ENCODE measurements around the gene TOMM34. TPM values are rescaled to one million over a fixed set of nuclear protein-coding genes. Genes with fewer than 3 reads are reported as not detected.
A peak's percentile ranks its signal among the peaks of the same experiment; 100 is the strongest.

Gene TOMM34, protein sequence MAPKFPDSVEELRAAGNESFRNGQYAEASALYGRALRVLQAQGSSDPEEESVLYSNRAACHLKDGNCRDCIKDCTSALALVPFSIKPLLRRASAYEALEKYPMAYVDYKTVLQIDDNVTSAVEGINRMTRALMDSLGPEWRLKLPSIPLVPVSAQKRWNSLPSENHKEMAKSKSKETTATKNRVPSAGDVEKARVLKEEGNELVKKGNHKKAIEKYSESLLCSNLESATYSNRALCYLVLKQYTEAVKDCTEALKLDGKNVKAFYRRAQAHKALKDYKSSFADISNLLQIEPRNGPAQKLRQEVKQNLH
- total RNA-seq = 24.8 and 27.4 TPM in 2 replicates

DNA sequence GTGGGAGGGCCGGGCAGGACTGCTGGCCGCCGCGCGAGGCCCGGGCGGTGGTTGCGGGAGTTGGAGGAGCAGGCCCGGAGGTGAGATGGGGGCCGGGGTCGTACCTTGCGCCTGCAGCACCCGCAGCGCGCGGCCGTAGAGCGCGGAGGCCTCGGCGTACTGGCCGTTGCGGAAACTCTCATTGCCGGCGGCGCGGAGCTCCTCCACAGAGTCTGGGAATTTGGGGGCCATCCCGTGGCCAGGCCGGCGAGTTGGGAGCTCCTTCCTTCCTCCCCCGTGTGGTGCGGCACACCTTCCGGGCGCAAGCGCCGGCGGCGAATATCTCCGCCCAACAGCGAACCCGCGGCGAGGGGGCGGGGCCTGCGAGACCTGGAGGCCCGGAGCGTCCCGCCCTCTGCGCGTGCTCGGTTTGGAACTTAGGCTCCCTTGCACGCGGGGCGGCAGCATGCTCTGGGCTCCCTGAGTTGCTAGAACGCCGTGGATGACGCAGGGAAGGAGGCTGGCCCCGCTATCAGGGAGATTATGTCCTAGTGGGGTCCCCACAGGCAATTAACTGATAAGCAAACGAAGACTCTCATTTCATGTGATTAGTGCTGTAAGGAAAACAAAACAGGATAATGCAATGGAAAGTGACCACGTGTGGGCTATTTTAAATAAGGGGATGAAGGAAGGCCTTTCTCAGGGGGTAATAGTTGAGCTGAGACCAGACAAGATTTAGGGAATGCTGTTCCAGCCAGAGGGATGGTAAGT lies at the start of gene TOMM34:
TOMM34 (minus strand) TSS at position 295 of the 750 bp plus-strand sequence; CDS start at position 231, 64 bp downstream.
- DNase-seq (ENCODE audit: low read depth) = peak; percentile 71

DNA sequence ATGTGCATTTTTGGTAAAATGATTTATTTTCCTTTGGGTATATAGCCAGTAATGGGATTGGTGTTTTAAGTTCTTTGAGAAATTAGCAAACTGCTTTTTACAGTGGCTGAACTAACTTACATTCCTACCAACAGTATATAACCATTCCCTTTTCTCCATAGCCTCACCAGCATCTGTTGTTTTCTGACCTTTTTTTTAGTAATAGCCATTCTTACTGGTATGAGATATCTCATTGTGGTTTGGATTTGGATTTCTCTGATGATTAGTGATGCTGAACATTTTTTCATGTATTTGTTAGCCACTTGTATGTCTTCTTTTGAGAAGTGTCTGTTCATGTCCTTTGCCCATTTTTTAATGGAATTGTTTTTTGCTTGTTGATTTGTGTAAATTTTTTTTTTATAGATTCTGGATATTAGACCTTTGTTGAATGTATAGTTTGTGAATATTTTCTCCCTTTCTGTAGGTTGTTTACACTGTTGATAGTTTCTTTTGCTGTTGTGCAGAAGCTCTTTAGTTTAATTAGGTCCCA lies 48.4 kb upstream of the TOMM34 start:
- no peak for DNase-seq (ENCODE audit: low read depth)

DNA sequence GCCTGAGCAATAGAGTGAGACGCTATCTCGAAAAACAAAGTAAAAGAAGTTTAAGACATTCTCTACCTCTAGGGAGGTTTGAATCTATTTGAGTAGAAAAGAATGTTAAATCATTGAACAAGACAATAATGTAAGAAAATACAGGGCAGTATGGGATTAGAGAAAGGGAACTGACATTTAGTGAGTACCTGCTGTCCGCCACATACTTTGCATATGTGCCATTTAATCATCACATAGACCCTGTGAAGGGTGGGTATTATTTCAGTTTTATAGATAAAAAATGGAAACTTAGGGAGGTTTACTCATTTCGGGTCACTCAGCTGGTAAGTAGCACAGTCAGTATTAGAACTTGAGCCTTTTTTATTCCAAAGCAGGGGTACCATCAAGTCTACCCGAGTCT lies 37.5 kb upstream of the TOMM34 start:
- no peak for DNase-seq (ENCODE audit: low read depth)

DNA sequence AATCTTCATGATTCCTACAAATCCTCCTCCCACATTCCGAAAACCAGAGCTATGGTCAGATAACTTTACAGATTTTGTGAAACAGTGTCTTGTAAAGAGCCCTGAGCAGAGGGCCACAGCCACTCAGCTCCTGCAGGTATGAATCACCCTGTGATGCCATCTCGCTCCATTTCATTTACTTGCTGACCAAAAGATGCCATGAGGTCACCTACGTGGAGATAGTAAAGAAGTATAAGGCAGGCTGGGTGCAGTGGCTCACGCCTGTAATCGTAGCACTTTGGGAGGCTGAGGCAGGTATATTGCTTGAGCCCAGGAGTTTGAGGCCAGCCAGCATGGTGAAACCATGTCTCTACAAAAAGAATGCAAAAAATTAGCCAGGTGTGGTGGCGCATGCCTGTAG lies 37.0 kb upstream of the TOMM34 start:
- DNase-seq (ENCODE audit: low read depth) = no peak

DNA sequence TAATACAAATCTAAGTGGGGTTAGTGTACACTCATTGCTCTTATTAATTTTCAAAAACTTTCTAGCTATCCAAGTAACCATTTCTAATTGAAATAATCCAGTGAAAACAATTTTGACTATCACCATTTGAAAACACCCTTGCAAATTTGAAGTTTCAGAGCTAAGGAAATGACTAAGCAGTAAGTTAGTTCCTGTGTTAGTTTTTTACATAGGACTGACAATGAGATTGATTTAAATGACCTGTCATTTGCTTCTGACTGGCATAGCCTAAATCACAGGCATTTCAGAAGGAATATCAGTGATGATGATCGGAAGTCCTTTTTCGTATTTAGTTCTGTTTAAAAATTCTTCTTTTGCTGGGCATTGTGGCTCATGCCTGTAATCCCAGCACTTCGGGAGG lies 33.1 kb upstream of the TOMM34 start:
- DNase-seq (ENCODE audit: low read depth) = peak; percentile 56

DNA sequence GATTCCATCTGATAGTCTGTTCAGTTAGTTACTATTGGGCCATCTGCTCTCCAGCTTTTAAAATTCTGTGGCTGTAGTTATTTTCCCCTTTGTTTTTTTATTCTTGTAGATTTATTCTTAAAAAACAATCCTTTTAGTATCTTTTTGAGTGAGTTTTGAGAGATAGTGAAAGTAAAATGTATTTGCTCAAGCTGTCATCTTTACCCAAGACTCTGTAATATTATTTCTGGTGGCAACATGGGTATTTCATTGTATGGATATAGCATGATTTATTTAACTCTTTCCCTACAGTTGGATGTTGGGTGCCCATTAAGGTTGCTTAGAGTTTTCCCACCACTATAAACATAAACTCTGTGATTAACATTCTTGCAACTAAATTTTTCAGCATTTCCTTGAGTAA lies 30.8 kb upstream of the TOMM34 start:
- DNase-seq (ENCODE audit: low read depth) = no peak

DNA sequence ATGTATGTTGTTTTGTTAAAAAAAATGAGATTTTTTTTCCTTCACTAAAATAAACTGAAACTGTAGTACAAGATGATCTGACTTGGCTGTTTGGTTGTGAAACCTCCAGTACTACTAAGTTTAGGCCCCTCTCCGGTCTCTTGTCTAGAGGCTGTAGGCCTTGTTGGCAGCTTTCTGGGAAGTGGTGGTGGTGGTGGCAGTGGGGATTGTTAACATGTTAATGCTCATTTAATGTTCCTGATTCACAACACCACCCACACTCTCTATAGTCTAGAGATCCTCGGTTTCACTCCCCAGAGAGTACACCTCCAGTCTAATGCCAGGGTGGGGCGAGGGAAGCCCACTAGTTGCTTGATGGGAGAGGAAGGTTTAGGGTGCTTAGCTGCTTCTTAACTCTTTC lies 30.2 kb upstream of the TOMM34 start:
- no peak for DNase-seq (ENCODE audit: low read depth)

DNA sequence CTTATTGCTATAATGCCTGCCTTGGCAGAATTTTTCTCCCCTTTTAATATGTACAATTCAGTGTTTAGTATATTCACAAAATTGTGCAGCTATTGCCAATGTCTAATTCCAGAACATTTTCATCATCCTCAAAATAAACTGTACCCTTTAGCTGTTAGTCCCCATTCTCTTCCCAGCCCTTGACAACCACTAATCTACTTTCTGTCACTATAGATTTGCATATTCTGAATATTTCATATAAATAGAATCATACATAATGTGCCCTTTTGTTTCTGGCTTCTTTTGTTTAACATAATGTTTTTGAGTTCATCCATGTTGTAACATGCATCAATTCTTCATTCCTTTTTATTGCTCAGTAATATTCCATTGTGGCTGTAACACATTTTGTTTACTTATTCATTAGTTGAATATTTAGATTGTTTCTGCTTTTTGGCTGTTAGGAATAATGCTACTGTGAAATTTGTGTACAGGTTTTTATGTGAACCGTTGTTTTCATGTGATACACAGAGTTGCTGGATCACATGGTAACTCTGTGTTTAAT lies 28.5 kb upstream of the TOMM34 start:
- no peak for DNase-seq (ENCODE audit: low read depth)

DNA sequence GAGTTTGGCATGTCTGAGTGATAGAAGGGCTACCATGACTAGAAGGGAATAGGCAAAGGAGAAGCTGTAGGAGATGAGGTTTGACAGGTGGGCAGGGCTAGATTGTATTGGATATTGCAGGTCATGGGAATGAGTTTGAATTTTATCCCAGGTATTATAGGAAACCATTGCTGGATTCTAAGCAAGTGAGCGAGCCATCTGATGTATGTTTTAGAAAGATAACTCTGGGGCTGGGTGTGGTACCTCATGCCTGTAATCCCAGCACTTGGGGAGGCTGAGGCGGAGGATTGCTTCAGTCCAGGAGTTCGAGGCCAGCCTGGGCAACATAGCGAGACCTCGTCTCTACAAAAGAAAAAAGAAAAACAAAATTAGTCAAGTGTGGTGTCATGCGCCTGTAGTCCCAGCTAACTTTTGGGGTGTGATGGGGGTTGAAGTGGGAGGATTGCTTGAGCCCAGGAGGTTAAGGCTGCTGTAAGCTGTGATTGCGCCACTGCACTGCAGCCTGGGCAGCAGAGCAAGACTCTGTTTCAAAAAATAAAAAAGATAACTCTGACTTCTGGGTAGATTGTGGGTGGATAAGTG lies 23.0 kb upstream of the TOMM34 start:
- DNase-seq (ENCODE audit: low read depth) = no peak

DNA sequence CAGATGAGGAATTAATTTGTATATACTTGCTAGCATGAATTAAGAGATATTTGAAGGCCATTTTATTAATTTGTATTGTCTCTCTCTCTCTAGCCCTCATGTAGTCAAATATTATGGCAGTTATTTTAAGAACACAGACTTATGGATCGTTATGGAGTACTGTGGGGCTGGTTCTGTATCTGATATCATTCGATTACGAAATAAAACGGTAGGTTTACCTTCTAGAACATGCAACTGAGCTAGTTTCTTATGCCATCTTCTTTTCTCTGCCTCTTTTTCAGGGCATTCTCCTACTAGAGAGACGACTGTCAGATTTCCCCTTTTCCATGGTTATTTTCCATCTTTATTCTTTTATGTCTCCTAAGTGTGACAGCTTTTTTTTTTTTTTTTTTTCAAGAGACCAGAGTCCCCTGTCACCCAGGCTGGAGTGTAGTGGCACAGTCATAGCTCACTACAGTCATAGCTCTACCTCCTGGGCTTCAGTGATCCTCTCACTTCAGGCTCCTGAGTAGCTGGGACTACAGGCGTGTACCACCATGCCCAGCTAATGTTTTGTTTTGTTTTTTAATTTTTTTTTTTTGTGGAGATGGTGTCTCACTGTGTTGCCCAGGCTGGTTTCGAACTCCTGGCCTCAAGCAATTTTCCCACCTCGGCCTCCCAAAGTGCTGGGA lies 21.7 kb upstream of the TOMM34 start:
- DNase-seq (ENCODE audit: low read depth) = no peak

DNA sequence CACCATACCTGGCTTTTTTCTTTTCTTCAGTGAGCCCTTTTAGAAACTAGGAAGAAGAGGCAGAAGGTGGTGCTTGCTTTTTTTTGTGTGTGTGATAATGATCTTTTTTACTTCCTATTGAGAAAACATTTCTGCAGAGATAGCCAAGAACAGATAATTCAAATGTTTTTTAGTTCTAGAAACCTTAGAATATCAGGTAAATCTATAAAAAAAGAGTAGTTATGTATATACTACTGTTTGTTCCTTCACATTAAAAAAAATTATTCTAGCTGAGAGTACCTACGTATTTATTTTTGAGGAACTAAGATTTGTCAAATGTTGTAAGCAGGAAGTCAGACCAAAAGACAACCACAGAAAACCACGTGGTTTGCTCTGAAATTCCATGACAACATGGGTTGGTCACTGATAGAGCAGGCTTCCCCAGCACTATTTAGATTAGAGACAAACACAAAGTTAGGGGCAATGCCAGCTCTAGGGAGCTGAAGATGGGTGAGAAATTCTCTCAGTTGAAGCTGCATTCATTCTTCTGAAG lies 19.0 kb upstream of the TOMM34 start:
- peak; percentile 43 for DNase-seq (ENCODE audit: low read depth)

DNA sequence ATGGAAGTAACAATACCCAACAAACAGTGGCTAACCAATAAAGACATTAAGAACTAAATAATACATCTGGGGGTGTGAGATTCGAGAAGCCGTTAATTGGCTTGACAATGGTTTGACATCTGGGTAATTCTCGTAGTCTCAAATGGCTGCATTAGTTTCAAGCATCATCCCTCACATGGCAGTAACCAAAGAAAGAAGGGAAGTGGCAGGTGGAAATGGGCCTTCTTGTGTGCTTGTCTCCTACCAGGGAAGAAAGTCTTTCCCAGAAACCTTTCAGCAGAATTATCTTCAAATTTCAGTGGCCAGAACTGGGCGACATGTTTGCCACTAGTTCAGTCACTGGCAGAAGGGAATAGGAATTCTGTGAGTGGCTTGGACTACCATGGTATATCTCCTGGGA lies 16.5 kb upstream of the TOMM34 start:
- DNase-seq (ENCODE audit: low read depth) = no peak

DNA sequence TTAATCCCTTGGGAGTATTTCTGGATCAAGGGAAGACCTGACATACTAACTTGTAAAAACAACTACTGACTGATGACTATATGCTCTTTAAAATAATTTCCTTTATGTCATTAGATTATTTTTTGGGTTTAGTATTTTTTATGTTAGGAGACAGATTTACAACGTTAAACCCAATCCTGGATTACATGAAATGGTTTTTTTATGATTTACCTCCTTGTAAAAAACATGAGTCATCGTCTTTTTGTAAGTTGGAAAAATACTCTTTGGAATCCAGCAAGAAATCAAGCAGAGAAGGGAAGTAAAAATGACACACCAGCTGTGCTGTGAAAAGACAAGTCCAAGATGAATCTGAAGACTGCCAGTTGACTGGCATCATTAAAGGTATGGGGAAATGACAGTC lies 12.9 kb upstream of the TOMM34 start:
- no peak for DNase-seq (ENCODE audit: low read depth)

DNA sequence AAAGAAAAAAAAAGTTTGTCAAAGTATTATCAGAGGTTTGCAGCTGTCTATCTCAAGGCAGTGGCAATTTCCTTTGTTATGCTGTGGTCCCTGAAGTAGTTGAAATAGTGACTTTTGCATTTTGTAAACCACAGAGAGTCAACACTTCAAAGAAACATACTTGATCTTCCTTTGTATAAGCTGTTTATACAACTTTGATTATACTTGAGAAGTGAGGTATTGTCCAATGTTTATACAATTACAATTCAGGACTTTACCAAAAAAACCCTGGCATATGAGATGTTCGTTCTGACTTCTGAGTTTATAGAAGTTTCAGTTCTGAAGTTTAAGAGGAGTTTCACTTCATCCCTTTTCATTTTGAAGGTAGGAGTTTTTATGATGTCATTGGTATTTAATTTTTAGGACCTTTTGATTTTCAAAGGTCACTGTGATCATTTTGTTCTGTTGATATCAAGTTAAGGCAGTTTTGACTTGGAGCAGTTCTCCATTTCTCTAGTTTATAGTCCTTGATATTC lies 10.1 kb upstream of the TOMM34 start:
- DNase-seq (ENCODE audit: low read depth) = no peak

DNA sequence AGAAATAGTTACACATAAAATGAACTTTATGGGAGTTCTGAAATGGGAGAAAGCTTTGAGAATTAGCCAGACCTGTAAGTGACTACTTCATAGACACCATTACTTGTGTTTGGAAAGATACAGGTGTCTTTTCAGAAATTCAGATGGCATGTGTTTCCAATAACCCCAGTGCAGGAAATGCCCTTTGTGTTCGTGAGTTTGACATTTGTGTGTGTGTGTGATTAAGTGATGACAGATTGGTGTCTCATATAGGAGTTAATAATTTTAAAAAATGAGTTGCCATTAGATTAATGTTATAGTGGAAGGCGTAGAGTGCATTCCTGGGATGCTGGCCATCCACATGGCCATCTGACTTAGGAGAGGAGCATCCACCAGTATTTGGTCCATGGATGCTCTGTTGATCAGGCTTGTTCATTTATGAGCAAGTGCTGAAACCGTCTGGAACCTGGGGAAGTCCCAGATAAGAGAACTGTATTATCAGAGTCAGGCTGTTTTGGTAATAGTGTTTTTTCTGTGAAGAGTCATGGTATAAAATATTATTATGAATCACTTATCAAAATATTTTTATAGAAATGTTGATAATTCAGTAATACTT lies 9.2 kb upstream of the TOMM34 start:
- no peak for DNase-seq (ENCODE audit: low read depth)

DNA sequence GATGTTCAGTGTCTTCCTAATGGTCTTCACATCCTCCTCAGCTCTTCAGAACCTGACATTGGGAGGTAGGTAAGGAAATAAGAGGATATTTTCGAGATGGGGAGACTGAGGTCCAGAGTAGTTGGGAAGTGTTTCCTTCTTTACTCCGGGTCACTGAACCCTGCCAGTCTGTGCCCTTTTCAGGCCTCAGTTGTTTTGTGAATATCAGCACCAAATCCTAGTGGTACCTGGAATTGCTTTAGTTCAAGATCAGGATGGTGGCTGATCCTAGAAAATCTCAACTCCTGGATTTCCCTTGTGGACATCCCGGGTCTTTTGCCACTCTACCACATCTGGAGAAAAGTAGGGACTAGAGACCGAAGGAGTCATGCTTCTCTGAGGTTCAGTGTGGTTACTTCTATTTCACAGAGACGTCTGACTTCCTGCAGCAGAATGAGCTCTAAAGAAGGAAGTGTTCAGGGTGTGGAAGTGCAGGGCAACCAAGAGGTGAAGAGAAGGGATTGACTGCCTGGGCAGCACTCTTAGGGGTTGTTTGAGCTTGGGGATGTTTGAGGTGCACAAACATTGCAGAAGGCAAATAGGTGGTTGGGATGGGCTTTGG lies 7.1 kb upstream of the TOMM34 start:
- peak; percentile 33 for DNase-seq (ENCODE audit: low read depth)

DNA sequence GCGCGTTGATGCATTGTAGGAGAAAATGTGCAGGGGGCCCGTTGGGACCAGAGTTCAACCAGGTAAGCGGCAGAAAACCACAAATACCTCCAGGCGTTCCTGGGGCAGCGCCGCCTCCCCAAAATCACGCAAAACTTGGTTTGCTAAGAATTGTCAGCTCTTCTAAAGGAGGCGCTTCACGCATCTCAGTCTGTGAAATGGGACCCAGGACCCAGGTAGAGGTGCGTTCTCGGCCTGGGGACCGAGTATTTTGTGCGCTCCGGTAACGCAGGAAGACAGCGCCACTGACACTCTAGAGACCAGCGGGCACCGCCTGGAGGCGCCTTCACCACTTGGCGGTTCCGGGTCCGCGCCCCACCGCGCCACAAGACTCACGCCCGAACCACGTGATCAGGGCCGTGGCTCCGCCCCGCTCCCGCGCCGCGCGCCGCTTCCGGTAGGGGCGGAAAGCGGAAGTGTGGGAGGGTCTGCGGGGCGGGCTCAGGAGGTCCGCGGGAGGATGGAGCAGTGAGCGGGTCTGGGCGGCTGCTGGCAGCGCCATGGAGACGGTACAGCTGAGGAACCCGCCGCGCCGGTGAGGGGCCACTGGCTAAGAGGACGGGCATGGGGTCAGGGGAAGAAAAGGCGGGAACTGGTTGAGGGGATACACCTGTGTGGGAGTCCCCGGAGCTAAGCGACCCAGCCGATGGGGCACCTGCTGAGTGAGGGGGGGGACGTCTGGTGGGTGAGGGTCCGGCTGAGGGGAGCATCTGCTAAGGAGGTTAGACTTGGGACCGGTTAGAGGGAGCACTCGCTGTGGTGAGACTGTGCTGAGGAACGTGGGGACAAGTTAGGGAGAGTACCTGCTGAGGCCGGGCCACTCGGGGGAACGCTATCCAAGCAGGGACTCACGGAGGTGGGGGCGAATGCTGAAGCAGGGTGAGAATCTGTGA lies 6.1 kb upstream of the TOMM34 start, which contains the start of gene STK4:
STK4 (plus strand) TSS at position 483 of the 932 bp plus-strand sequence; CDS start at position 540, 57 bp downstream.
- DNase-seq (ENCODE audit: low read depth) = peak; percentile 77

DNA sequence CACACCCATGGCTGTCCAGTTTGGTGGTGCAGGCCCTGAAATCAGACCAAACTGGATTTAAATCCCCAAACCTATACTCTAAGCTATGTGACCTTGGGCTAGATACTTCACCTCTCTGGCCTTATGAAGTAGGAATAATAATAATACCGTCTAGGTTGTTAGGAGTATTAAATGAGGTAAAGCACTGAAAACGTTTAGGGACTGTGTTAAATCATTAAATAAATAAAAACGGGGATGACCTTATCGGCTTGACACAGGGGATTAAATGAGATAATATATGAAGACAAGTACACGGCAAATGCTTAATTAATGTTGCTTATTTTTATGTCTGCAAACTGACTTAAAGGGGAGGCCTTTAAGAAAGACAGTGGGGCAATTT lies 5.4 kb upstream of the TOMM34 start:
- DNase-seq (ENCODE audit: low read depth) = no peak
